ENCODE data around the gene PITPNM1.

The PITPNM1 gene

DNA sequence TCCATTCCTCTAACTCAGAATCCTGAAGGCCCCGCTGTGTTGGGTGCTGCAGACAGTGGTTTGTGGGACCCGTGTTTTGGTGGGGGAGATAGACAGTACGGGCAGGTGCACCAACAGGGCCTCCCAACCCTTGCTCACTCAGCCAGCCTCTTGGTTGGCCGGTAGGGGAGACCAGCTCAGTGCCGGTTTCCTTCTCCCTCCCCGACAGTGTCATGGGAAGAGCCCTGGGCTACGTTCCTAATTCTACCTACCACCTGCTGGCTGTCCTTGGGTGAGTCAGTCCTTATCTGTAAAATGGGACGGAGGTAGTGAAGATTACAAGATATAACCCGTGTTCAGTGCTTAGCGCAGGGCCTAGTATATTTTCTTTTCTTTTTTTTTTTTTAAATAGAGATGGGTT lies 42.0 kb downstream of the PITPNM1 start:
- DNase-seq = no peak

DNA sequence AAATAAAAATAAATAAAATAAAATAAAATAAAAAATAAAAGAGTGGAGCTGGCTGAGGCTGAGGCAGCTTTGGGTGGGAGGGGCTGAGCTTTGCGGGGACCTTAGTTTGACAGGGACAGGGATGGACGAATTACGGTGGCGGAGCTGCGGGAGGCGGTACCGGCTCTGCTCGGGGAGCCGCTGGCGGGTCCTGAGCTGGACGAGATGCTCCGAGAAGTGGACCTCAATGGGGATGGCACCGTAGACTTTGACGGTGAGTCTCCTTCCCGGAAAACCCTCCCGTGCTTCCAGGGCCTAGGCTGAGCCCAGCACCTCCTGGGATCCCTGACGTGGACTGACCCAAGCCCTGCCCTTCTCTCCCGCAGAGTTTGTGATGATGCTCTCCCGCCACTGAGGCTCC lies 46.9 kb downstream of the PITPNM1 start:
- no peak for DNase-seq

DNA sequence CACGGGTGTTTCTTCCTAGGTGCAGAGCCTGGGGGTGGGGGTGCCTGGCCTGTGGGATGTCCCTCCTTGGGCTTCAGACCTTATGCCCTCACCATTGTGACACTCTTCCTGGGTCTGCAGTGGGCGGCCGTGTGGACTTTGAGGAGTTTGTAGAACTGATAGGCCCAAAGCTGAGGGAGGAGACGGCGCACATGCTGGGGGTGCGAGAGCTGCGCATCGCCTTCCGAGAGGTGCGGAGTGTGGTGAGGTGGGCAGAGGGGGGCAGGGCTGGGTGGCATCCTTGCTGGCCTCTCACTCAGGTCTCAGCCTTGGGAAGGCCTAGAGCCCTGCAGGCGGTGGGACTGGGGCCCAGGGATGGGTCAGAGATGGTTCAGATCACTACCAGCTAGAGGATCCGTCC lies 47.7 kb downstream of the PITPNM1 start:
- no peak for DNase-seq

DNA sequence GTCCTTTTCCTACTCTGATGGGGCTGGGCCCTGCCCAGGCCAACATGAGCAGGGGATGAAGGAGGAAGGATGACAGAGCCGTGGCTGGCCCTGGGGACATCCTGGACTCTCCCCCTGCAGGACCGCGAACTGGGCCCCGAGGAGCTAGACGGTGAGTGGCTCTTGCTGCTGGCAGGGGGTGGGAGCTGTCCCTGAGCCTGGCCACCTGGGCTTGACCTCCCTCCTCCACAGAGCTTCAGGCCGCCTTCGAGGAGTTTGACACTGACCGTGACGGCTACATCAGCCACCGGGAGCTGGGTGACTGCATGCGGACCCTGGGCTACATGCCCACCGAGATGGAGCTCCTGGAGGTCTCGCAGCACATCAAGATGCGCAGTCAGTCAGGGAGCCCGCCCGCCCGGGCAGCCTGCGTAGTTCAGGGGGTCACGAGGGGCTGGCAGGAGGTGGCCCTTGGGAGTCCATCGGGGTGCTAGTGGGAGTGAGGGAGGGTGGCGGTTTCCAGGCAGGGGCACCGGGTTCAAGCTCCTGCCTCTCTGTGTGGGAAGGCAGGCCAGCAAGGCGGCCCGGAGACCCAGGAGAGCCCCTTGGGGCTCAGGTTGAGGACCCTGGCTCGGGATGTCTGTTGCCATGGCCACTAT lies 49.0 kb downstream of the PITPNM1 start:
- no peak for DNase-seq

DNA sequence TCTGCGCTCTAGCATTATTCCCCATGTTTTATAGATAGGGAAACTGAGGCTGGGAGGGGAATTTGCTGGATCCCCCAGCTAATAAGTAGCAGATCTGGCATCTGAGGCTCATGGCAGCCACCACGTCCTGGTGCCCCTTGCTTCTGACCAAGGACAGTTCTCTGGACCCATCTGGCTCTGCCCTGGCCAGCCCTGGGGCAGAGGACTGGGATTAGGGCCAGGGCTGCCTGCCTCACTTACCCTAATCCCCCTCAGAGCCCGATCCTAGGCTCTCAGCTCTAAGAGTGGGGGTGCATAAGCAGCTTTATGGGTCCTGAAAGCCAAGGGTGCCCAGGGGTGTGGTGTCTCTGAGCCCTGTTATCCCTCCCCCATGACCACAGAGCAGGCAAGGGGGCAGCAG lies 50.1 kb downstream of the PITPNM1 start, which contains the start of gene CABP4:
TSS of gene CABP4 (plus strand) at position 301 of the 400 bp plus-strand sequence. CDS start at position 371, 70 bp downstream.
- no peak for DNase-seq

DNA sequence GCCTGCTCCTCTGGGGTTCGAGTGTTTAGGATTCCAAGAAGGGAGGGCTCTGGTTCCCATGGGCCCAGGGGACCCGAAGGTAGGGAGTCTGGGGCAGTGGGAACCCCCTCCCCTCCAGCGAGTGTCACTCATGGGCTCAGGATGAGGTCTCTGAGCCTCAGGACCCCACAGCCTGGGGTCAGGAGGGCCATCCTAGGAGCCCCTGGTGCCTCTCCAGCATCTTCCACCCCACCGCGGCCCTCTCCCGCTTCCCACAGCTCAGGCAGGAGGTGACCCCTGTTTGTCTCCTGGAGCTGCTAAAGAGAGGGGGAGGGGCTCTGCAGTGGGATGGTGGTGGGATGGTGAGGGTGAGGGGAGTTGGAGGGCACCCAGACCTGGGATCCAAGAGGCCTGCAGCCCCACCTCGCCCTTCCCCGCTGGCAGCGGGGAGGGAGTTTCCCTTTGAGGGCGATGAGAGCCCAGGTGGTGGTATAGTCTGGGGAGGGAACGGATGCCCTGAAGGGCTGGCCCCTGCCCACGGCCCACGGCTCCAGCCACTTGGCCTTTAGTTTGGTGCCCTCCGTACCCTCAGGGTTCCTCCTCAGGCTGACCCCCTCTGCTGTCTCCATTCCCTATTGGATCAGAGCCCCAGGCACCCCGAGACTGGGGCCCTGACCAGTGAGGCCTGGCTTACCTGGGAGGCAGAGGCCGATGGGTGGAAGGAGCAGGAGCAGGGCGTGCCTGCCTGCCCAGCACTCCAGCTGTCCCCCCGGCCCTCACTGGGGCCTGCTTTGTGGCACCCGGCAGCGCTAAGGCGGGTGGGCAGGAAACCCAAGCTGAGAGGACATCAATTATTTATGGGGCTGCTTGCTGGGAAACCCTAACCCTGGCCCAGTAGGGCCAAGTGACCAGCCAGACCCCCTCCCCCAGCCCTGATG lies 51.1 kb downstream of the PITPNM1 start:
- no peak for DNase-seq

DNA sequence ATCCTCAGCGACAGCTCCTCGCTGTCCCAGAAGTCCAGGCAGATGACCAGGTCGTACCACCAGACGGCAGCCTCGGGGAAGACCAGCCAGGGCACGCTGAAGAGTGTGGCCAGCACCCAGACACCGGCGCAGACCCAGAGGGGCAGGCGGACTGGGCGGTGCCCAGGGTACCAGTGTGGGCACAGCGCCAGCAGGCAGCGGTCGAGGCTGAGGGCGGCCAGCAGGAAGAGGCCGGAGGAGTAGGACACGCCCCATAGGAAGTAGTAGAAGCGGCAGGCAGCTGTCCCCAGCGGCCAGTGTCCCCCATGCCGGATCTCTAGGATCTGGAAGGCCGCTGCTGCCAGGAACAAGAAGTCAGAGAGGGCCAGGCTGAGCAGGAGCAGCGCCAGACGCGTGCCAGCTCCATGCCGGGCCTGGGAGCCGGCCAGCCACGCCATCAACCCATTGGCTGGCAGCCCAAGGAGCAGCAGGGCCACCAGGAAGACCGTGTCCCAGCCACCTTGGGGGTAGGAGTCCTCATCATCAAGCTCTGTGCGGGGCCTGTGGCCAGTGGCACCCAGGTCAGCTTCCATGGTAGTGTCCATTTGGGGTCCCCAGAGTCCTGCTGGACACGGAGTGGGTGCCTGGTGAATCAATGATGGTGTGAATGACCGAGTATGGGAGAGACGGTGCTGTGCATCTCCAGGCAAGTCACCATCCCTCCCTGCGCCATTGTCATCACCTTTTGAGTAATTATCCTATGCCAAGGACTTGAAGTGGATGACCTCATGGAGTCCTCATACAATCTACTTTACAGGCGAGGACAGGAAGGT lies 52.8 kb downstream of the PITPNM1 start, which contains the start of gene GPR152:
TSS of gene GPR152 (minus strand) at position 589 of the 812 bp plus-strand sequence. CDS start at position 584, 5 bp downstream.
- peak; percentile 83 for DNase-seq

DNA sequence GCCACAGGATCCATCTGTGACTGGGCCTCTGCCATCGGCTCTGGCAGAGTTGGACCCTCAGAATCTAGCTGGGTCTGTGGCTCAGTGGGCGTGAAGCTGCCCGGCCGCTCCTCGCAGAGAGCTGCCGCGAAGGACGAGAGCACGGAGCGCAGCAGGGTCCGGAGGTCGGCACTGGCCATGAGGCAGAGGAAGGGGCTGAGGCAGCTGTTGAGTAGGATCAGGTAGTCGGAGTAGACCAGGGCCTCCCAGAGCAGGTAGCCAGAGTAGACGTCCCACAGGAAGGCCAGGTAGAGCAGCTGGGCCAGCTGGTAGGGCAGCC lies 53.5 kb downstream of the PITPNM1 start:
- DNase-seq = no peak

DNA sequence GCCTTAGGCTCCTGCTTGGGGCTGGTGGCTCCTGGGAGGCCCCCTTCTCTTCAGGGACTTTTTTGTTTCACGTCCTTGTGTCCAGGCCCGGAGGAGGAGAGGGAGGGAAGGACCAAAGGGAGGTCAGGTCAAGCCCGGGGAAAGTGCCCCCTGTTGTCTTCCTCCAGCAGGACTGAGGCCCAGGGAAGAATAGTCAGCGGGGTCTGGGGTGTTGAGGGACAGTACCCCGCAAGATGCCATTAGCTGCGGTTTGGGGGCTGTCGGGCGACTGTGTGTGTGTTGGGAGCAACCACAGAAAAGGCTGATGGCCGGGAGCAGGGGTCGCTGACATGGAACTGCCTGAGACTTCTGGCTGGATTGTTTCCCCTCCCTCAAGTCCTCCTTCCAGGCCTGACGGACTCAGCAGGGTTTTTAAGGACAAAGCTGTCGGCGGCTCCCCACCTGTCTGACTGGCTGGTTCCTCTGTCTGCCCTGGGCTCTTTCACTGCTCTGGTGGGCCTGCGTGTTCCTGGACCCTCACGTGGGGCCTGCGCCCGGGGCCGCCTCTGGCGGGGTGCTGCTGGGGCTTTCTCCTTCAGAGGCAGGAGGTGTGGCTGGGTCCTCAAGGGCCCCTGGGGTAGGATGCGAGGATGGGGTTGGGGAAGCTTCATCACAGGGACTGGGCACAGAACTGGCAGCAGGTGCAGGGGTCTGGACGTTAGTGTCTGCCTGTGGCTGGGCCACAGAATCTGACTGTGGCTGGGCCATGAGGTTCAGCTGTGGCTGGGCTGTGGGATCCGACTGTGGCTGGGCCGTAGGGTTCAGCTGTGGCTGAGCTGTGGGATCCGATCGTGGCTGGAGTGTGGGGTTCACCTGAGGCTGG lies 54.1 kb downstream of the PITPNM1 start:
- DNase-seq = no peak

DNA sequence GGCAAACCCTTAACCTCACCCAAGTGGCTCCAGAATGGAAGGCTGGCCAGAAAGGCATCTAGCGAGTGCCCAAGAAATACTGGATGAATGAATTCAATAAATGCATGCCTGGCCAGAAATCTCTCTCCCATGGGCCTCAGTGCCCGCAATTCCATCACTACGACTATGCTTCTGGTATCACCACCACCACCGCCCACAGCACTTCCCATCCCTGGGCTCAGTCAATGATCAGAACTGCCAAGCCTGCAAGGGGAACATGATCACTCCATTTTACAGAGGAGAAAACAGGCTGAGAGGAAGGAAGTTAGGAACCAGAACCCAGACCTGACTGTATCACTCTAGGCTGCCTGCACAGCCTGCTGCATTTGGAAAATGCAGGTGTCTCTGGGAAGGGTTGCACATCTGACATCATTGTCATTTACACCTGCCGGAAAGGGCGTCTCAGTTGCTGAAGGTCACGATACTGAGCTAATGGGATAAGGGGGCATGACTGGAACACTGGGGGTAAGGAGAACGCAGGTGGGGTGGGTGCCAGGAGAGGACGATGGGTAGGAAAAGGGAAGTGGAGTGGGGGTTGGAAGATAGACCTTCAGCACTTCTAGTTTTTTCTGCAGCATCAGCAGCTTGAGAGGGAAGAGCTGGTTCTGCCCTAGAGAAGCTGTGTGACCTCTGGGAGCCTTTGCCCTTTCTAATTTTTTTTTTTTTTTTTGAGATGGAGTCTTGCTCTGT lies 55.9 kb downstream of the PITPNM1 start:
- DNase-seq = peak; percentile 82

DNA sequence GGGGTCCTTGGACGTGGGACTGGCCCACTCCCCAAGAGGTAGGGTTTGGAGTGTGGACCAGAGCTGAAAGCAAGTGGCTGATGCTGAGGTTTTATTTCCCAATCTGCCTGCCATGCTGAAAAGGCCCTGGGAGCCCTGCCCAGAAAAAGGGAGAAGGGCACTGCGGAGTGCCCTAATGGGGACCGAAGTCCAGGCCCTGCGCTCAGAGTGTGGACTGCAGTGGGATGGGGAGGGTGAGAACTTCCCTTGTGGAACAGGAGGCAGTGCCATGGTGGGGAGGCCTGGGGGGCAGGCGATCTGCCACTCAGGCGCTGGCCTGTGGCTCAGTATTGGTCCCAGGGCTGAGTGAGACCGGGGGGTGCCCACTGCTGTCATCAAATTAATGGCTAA lies 56.9 kb downstream of the PITPNM1 start:
- no peak for DNase-seq

DNA sequence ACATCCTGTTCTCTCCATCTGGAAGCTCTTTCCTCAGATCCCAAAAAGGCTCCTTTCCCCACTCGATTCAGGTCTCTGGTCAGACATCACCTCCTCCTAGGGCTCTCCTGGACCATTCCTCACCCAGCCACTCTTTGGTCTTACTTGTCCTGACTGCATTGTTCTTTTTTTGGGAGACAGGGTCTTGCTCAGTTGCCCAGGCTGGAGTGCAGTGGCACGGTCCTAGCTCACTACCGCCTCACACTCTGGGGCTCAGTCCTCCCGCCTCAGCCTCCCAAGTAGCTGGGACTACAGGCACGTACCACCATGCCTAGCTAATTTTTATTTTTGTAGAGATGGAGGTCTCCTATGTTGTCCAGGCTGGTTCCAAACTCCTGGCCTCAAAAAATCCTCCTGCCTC lies 59.6 kb downstream of the PITPNM1 start:
- DNase-seq = no peak

DNA sequence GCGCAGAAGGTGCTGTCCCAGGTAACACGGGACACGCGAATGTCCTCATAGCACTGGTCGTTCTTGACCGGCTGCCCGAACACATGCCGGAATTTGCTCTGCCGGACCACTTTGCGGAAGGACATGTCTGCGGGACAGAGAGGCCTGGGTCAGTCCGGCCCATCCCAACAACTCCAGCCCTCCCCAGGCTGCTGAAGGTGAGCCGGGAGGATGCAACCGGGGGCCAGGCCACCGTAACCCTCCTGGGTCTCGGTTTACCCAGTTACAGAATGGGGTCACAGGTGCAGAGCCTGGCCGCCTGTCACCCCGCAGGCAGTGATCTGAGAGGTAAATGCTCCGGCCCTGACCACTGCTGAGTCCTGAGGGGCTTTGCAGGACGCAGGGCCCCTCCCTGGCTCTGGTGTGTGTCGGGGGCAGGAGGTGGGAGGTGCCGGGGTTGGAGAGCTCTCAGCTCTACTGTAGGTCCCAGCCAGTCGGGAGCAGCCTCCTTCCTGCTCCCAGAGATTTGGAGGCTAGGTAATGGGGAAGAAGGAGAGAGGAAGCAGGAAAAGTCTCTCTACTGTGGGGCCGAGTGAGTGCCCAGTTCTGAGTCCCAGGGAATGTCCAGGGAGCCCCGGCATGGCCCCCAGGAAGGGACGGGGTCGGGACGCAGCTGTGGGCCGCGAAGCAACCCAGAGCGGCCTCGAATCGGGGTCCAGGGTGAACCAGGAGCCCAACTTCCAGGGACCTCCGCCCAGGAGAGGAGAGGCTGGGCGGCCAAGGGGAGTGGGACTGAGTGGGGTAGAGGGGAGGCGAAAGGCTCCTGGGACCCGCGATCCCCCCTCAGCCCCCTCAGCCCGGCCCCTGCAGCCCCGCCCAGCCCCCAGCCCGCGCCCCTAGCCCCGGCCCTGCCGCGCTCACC lies 62.4 kb downstream of the PITPNM1 start:
- no peak for DNase-seq
